Osteoblast (primary cell): ENCODE measurements around the gene COL23A1. TPM values are rescaled to one million over a fixed set of nuclear protein-coding genes. Genes with fewer than 3 reads are reported as not detected.
A peak's percentile ranks its signal among the peaks of the same experiment; 100 is the strongest.

ENCODE experiments used
- DNase-seq: peaks from one replicate; pipeline ENCODE4 v3.0.0; 2011; ENCODE audit warnings: low spot score, mixed read lengths; ENCODE audit not compliant: insufficient read length; ENCODE audit errors: missing footprints
- H2AFZ ChIP-seq: 2 replicates; pipeline ENCODE4 v1.6.0; 2011; ENCODE audit warnings: mild to moderate bottlenecking, low read length
- H3K27ac ChIP-seq: 2 replicates; pipeline ENCODE4 v1.5.1; 2011; ENCODE audit warnings: mild to moderate bottlenecking, low read depth, low read length, moderate library complexity
- H3K27me3 ChIP-seq: 2 replicates; pipeline ENCODE4 v1.6.0; 2012; ENCODE audit warnings: mild to moderate bottlenecking, control low read depth, inconsistent platforms, low read length, moderate library complexity; ENCODE audit not compliant: insufficient read depth
- H3K36me3 ChIP-seq: 2 replicates; pipeline ENCODE4 v1.5.1; 2011; ENCODE audit warnings: mild to moderate bottlenecking, low read length, control low read depth, moderate library complexity; ENCODE audit not compliant: insufficient read depth
- H3K4me1 ChIP-seq: 2 replicates; pipeline ENCODE4 v1.5.1; 2011; ENCODE audit warnings: mild to moderate bottlenecking, low read length, control low read depth, moderate library complexity; ENCODE audit not compliant: insufficient read depth
- H3K4me2 ChIP-seq: 2 replicates; pipeline ENCODE4 v1.6.0; 2011; ENCODE audit warnings: mild to moderate bottlenecking, low read length; ENCODE audit not compliant: insufficient read depth
- H3K4me3 ChIP-seq: fragments of 200-600 bp; sonication (generic); 3 replicates; pipeline ENCODE4 v1.5.1; 2012; ENCODE audit warnings: mild to moderate bottlenecking, low read length, inconsistent platforms; ENCODE audit not compliant: insufficient read depth
- H3K79me2 ChIP-seq: 2 replicates; pipeline ENCODE4 v1.6.0; 2012; ENCODE audit warnings: mild to moderate bottlenecking, low read length, control low read depth, inconsistent platforms; ENCODE audit not compliant: insufficient read depth
- H3K9me3 ChIP-seq: 2 replicates; pipeline ENCODE4 v1.5.1; 2011; ENCODE audit warnings: low read depth, low read length, control low read depth
- H4K20me1 ChIP-seq: 2 replicates; pipeline ENCODE4 v1.6.0; 2012; ENCODE audit warnings: mild to moderate bottlenecking, low read length, control low read depth; ENCODE audit not compliant: insufficient read depth
- CTCF ChIP-seq: IDR thresholded peaks from 2 replicates; pipeline ENCODE4 v1.5.1; 2011; ENCODE audit warnings: mild to moderate bottlenecking, low read depth, low read length, moderate library complexity; ENCODE audit errors: extremely low read depth
- total RNA-seq: library from RNA; depleted of rRNA; stranded (reverse); fragments of >200 nt; gene quantifications from 2 replicates; pipeline ENCODE4 v1.2.3, GENCODE V29; 2012

COL23A1 gene
- total RNA-seq, 1 donor, result under 0.01 TPM

GRCh38 chr5:178376921-178377582 lies 213.1 kb downstream of the COL23A1 start:
- H3K4me2 ChIP-seq, result no peak overlapping the region
- H4K20me1 ChIP-seq, result no peaks in the 10 kb centered on the region
- no peak overlapping the region for H3K4me3 ChIP-seq
- no peaks in the 10 kb centered on the region for H3K36me3 ChIP-seq
- no peaks in the 10 kb centered on the region for H3K4me1 ChIP-seq
- no peak overlapping the region for H2AFZ ChIP-seq
- TF ChIP-seq CTCF, result no peak
- H3K27ac ChIP-seq, result no peak overlapping the region
- no peaks in the 10 kb centered on the region for H3K27me3 ChIP-seq
- DNase-seq, result peak; percentile 60
- no peaks in the 10 kb centered on the region for H3K9me3 ChIP-seq
- no peaks in the 10 kb centered on the region for H3K79me2 ChIP-seq

- TF ChIP-seq CTCF, result no peak
- no peaks in the 10 kb centered on the region for H3K4me1 ChIP-seq
- no peak overlapping the region for H3K4me3 ChIP-seq
- H3K79me2 ChIP-seq, result no peaks in the 10 kb centered on the region
- peak; percentile 43 for DNase-seq
- no peaks in the 10 kb centered on the region for H4K20me1 ChIP-seq
- no peaks in the 10 kb centered on the region for H3K27me3 ChIP-seq
- H3K36me3 ChIP-seq, result no peaks in the 10 kb centered on the region
- H2AFZ ChIP-seq, result no peak overlapping the region
- no peak overlapping the region for H3K27ac ChIP-seq
- no peak overlapping the region for H3K4me2 ChIP-seq
- H3K9me3 ChIP-seq, result no peaks in the 10 kb centered on the region
Observed at GRCh38 chr5:178375348-178375747, 214.8 kb downstream of the COL23A1 start.

- no peak overlapping the region for H3K4me2 ChIP-seq
- no peaks in the 10 kb centered on the region for H3K79me2 ChIP-seq
- TF ChIP-seq CTCF, result no peak
- no peaks in the 10 kb centered on the region for H3K4me1 ChIP-seq
- no peaks in the 10 kb centered on the region for H3K9me3 ChIP-seq
- H4K20me1 ChIP-seq, result no peaks in the 10 kb centered on the region
- no peak overlapping the region for H3K27ac ChIP-seq
- peak; percentile 11 for DNase-seq
- H3K36me3 ChIP-seq, result no peaks in the 10 kb centered on the region
- H3K4me3 ChIP-seq, result no peak overlapping the region
- no peaks in the 10 kb centered on the region for H3K27me3 ChIP-seq
- H2AFZ ChIP-seq, result no peak overlapping the region
Observed at GRCh38 chr5:178373711-178374110, 216.5 kb downstream of the COL23A1 start.

GRCh38 chr5:178372142-178372571 lies 218.0 kb downstream of the COL23A1 start:
- Histone ChIP-seq H2AFZ (no peak overlapping the region), H3K27ac (no peak overlapping the region), H3K4me1 (no peaks in the 10 kb centered on the region), H3K79me2 (no peaks in the 10 kb centered on the region), H3K4me2 (peak overlapping the region; percentile 18), H4K20me1 (no peaks in the 10 kb centered on the region), H3K27me3 (no peaks in the 10 kb centered on the region), H3K36me3 (no peaks in the 10 kb centered on the region), H3K4me3 (no peak overlapping the region), H3K9me3 (no peaks in the 10 kb centered on the region)
- TF ChIP-seq CTCF, result no peak
- DNase-seq, result peak; percentile 52
